Body of pancreas (tissue), 4 donors: ENCODE measurements around the gene PNMA6E. TPM values are rescaled to one million over a fixed set of nuclear protein-coding genes. Genes with fewer than 3 reads are reported as not detected.

Source experiments
- ATAC-seq: fragments of 150-250 bp; one replicate; pipeline ENCODE4 v1.9.1; 2016
- DNase-seq, 4 donors: peaks; one replicate each; pipeline ENCODE4 v3.0.0-alpha.2; 2019
- H3K27ac ChIP-seq, 4 donors: fragments of 200-600 bp; sonication (generic); 1 replicate in 3 of 4; 2 replicates in 1 of 4; pipeline versions ENCODE4 v1.5.1 to v1.6.1; 2016 to 2019; ENCODE audit warnings: mild to moderate bottlenecking in 1 of 4, mixed read lengths in 1 of 4, moderate library complexity in 1 of 4
- H3K27me3 ChIP-seq, 2 donors: fragments of 200-600 bp; sonication (generic); one replicate each; pipeline ENCODE4 v1.6.0; 2016; ENCODE audit warnings: mild to moderate bottlenecking in 1 of 2
- H3K36me3 ChIP-seq, 2 donors: fragments of 200-600 bp; sonication (generic); replicated peaks in 1 of 2; 2 replicates each; pipeline ENCODE4 v1.5.1; 2016; ENCODE audit warnings: low read depth in 2 of 2; ENCODE audit not compliant: insufficient read depth in 1 of 2
- H3K4me1 ChIP-seq: fragments of 200-600 bp; sonication (generic); one replicate; pipeline ENCODE4 v1.6.0; 2016
- H3K4me3 ChIP-seq, 2 donors: fragments of 200-600 bp; sonication (generic); 1 replicate in 1 of 2; 2 replicates in 1 of 2; pipeline ENCODE4 v1.5.1; 2016 to 2019
- H3K9me3 ChIP-seq, 3 donors: fragments of 200-600 bp; sonication (generic); 1 replicate in 2 of 3; 2 replicates in 1 of 3; pipeline ENCODE4 v1.5.1; 2016
- CTCF ChIP-seq, 7 experiments: fragments of 450-650 bp in 4 of 7; fragments of 200-600 bp in 3 of 7; sonication (generic) in 3 of 7; IDR thresholded peaks; one replicate each; pipeline ENCODE4 v1.5.1; 2016 to 2019; ENCODE audit warnings: antibody characterized with exemption in 7 of 7
- POLR2A ChIP-seq, 3 donors: fragments of 450-650 bp; IDR thresholded peaks; one replicate each; pipeline ENCODE4 v1.6.1; 2016; ENCODE audit warnings: antibody characterized with exemption in 3 of 3, mild to moderate bottlenecking in 2 of 3
- WGBS, 2 donors: methylation state at CpG; one replicate each; pipeline ENCODE4 v1.1.5; 2017; 5-methylcytosine and 5-hydroxymethylcytosine counted together
- intact Hi-C: fragments of 100-400 bp; cut with DNase I; formaldehyde crosslinking; loops from one replicate; pipeline ENCODE4 v1.15.1; 2023
- total RNA-seq, 2 donors: library from RNA; depleted of rRNA; stranded (reverse); fragments of >200 nt; gene quantifications; one replicate each; pipeline ENCODE4 v1.1.0, GENCODE V29; 2016

The PNMA6E gene
- total RNA-seq, 2 donors from 2014 or later, result not detected

GRCh38 chrX:153430796-153431195 is 29.6 kb upstream of the PNMA6E start:
- intact Hi-C loops, result no loop called here
- WGBS, 2 donors, result 79 to 94% methylated on average over 4 to 6 of the region's 6 CpGs
- Histone ChIP-seq H3K4me1 (no peaks in the 10 kb centered on the region), H3K4me3 (no peak overlapping the region), H3K27ac (no peak overlapping the region), H3K27me3 (no peaks in the 10 kb centered on the region), H3K9me3 (no peaks in the 10 kb centered on the region), H3K36me3 (no peaks in the 10 kb centered on the region)
- TF ChIP-seq POLR2A (IDR thresholded peaks at IDR 0.05), result no peak
- no peak for TF ChIP-seq CTCF (IDR thresholded peaks at IDR 0.05)
- ATAC-seq, result no peak
- DNase-seq, result no peak

GRCh38 chrX:153426204-153426603 is 25.1 kb upstream of the PNMA6E start:
- Histone ChIP-seq H3K36me3 (no peaks in the 10 kb centered on the region), H3K27ac (no peak overlapping the region), H3K4me3 (no peak overlapping the region), H3K9me3 (no peaks in the 10 kb centered on the region), H3K4me1 (no peaks in the 10 kb centered on the region), H3K27me3 (no peaks in the 10 kb centered on the region)
- no peak for TF ChIP-seq CTCF (IDR thresholded peaks at IDR 0.05)
- DNase-seq (no peak), ATAC-seq (no peak)
- intact Hi-C loops, result no loop called here
- WGBS, 2 donors, result 77 to 91% methylated on average over 3 of the region's 3 CpGs

GRCh38 chrX:153423652-153424051 is 22.5 kb upstream of the PNMA6E start:
- H3K4me3 ChIP-seq, result no peak overlapping the region
- no peak overlapping the region for H3K27ac ChIP-seq
- intact Hi-C loops, result no loop called here
- DNase-seq, result peak in 2 of 4 donors; percentile 23 to 33
- H3K36me3 ChIP-seq, result no peaks in the 10 kb centered on the region
- H3K27me3 ChIP-seq, result no peaks in the 10 kb centered on the region
- no peaks in the 10 kb centered on the region for H3K9me3 ChIP-seq
- TF ChIP-seq CTCF (IDR thresholded peaks at IDR 0.05) (no peak), POLR2A (IDR thresholded peaks at IDR 0.05) (no peak)
- WGBS, 2 donors, result 60 to 91% methylated on average over 3 to 4 of the region's 8 CpGs
- no peak for ATAC-seq
- no peaks in the 10 kb centered on the region for H3K4me1 ChIP-seq

GRCh38 chrX:153421856-153422255 is 20.7 kb upstream of the PNMA6E start:
- Histone ChIP-seq H3K36me3 (no peaks in the 10 kb centered on the region), H3K27ac (no peak overlapping the region), H3K9me3 (no peaks in the 10 kb centered on the region), H3K4me3 (no peak overlapping the region), H3K4me1 (no peaks in the 10 kb centered on the region), H3K27me3 (no peaks in the 10 kb centered on the region)
- no peak for TF ChIP-seq CTCF (IDR thresholded peaks at IDR 0.05)
- intact Hi-C loops, result no loop called here
- ATAC-seq, result no peak
- no peak for DNase-seq
- WGBS, 2 donors, result 88% methylated on average over 15 of the region's 18 CpGs; no CpG with 5 or more reads in 1 of the 2 donors

GRCh38 chrX:153420851-153421599 is 19.9 kb upstream of the PNMA6E start:
- DNase-seq, result no peak
- H3K4me3 ChIP-seq, result no peak overlapping the region
- 90 to 97% methylated on average over 15 to 39 of the region's 91 CpGs for WGBS, 2 donors
- no peaks in the 10 kb centered on the region for H3K4me1 ChIP-seq
- intact Hi-C loops, result no loop called here
- no peak for TF ChIP-seq POLR2A (IDR thresholded peaks at IDR 0.05)
- no peak for TF ChIP-seq CTCF (IDR thresholded peaks at IDR 0.05)
- no peaks in the 10 kb centered on the region for H3K27me3 ChIP-seq
- ATAC-seq, result no peak
- H3K27ac ChIP-seq, result no peak overlapping the region
- no peaks in the 10 kb centered on the region for H3K36me3 ChIP-seq
- no peaks in the 10 kb centered on the region for H3K9me3 ChIP-seq
